ENCODE results near the gene CENPK.
"Not testable (repeated sequence)": the region's sequence is repeated elsewhere in the genome, so short reads cannot be mapped to it uniquely, and the experiment has no call there.

GRCh38 chr5:65601761-65602160, 38.8 kb upstream of the CENPK start:
- not testable (repeated sequence) for TF ChIP-seq CTCF (conservative IDR thresholded peaks at IDR 0.05; ENCODE audit: low read depth, low read length); EZH2 (IDR thresholded peaks at IDR 0.05; ENCODE audit: borderline replicate concordance, low read depth, low read length, poor library complexity, severe bottlenecking)
